A549 (cell line): ENCODE data around the gene MANEAL. TPM values are rescaled to one million over a fixed set of nuclear protein-coding genes. Genes with fewer than 3 reads are reported as not detected.

ENCODE experiments used
- ATAC-seq, 2 experiments: fragments of 200-7000 bp in 1 of 2; fragments of >200 bp in 1 of 2; cut with Nextera tagmentation in 1 of 2; cut with Tn5 transposase in 1 of 2; 3 replicates each; pipeline versions ENCODE4 v1.8.0 to v1.9.1; 2018 to 2020; ENCODE audit warnings: mild to moderate bottlenecking in 1 of 2, moderate library complexity in 1 of 2
- CTCF ChIA-PET: fragments of 300-600 bp; sonication (Branson Sonifier 250); formaldehyde crosslinking; extraction: SDS; loops from one replicate; lab custom pipeline; 2021; ENCODE audit warnings: antibody characterized with exemption, inconsistent platforms; lab: Yijun Ruan, JAX
- POLR2A ChIA-PET: fragments of 350-600 bp; formaldehyde crosslinking; extraction: SDS; loops from one replicate; lab custom pipeline; 2021; ENCODE audit warnings: antibody characterized with exemption, inconsistent platforms; lab: Yijun Ruan, JAX
- DNase-seq, 2 experiments: peaks; one replicate each; pipeline versions ENCODE4 v3.0.0 to v3.0.0-alpha.2; 2011 to 2016; ENCODE audit warnings: low read depth in 1 of 2, low spot score in 1 of 2
- FAIRE-seq: peaks from 2 replicates; lab custom pipeline; 2011; peaks lifted over from hg19 to GRCh38; lab: Jason Lieb, UNC
- H3K27ac ChIP-seq, 2 experiments: fragments of >200 bp; sonication (Bioruptor Twin); formaldehyde crosslinking; 3 replicates each; pipeline ENCODE4 v1.5.1; 2016 to 2017
- H3K4me1 ChIP-seq: fragments of >200 bp; sonication (Bioruptor Twin); formaldehyde crosslinking; 3 replicates; pipeline ENCODE4 v1.6.1; 2016
- H3K4me2 ChIP-seq: fragments of >200 bp; sonication (Bioruptor Twin); formaldehyde crosslinking; 3 replicates; pipeline ENCODE4 v1.6.1; 2016
- H3K4me3 ChIP-seq: fragments of >200 bp; sonication (Bioruptor Twin); formaldehyde crosslinking; 3 replicates; pipeline ENCODE4 v1.5.1; 2016
- H3K9me3 ChIP-seq: fragments of >200 bp; sonication (Bioruptor Twin); formaldehyde crosslinking; 3 replicates; pipeline ENCODE4 v1.6.1; 2016
- CHD2 ChIP-seq: fragments of 150-350 bp; IDR thresholded peaks from 2 replicates; pipeline ENCODE4 v1.6.1; 2014; ENCODE audit warnings: low read length; ENCODE audit not compliant: partially characterized antibody
- CHD4 ChIP-seq: fragments of 200-600 bp; sonication (generic); IDR thresholded peaks from 2 replicates; pipeline ENCODE4 v1.6.1; 2016; ENCODE audit warnings: antibody characterized with exemption, mild to moderate bottlenecking, borderline replicate concordance
- CTCF ChIP-seq: fragments of >200 bp; sonication (Bioruptor Twin); formaldehyde crosslinking; IDR thresholded peaks from 3 replicates; pipeline ENCODE4 v1.5.1; 2016
- HDAC2 ChIP-seq: fragments of 200-600 bp; sonication (generic); IDR thresholded peaks from 2 replicates; pipeline ENCODE4 v1.6.1; 2016
- JUNB ChIP-seq: fragments of >200 bp; sonication (Bioruptor Twin); formaldehyde crosslinking; IDR thresholded peaks from 2 replicates; pipeline ENCODE4 v1.6.1; 2016
- MAFK ChIP-seq: fragments of 450-650 bp; IDR thresholded peaks from 2 replicates; pipeline ENCODE4 v1.6.1; 2014; ENCODE audit not compliant: partially characterized antibody
- PHF8 ChIP-seq: fragments of 200-600 bp; sonication (generic); IDR thresholded peaks from 2 replicates; pipeline ENCODE4 v1.6.1; 2016; ENCODE audit warnings: low read depth, mild to moderate bottlenecking, antibody characterized with exemption, moderate library complexity, borderline replicate concordance
- POLR2A ChIP-seq: IDR thresholded peaks from 2 replicates; pipeline ENCODE4 v1.6.1; 2012; ENCODE audit warnings: mild to moderate bottlenecking, low read length
- RAD21 ChIP-seq, 2 experiments: fragments of >200 bp in 1 of 2; sonication (Bioruptor Twin) in 1 of 2; formaldehyde crosslinking in 1 of 2; IDR thresholded peaks in 1 of 2; conservative IDR thresholded peaks in 1 of 2; 2 replicates in 1 of 2; 3 replicates in 1 of 2; pipeline ENCODE4 v1.6.1; 2012 to 2018; ENCODE audit warnings: inconsistent platforms in 1 of 2
- REST ChIP-seq: fragments of 200-600 bp; sonication (generic); IDR thresholded peaks from 2 replicates; pipeline ENCODE4 v1.6.1; 2016; ENCODE audit warnings: antibody characterized with exemption, mild to moderate bottlenecking, moderate library complexity
- SREBF2 ChIP-seq: fragments of 450-650 bp; IDR thresholded peaks from 2 replicates; pipeline ENCODE4 v1.6.1; 2014; ENCODE audit warnings: mild to moderate bottlenecking, moderate library complexity
- WGBS: methylation state at CpG from one replicate; pipeline ENCODE4 v1.1.6; 2017; ENCODE audit errors: missing lambda C conversion rate; 5-methylcytosine and 5-hydroxymethylcytosine counted together
- polyA plus RNA-seq, 4 experiments: library from polyadenylated mRNA; depleted of rRNA in 3 of 4; stranded (reverse); fragments of >200 nt; fragmentation: RNase III in 1 of 4; extraction: RNeasy Plus Mini Kit Qiagen cat#74134 plus additional on column Dnase treatment in 1 of 4; gene quantifications; 2 replicates in 3 of 4; 3 replicates in 1 of 4; pipeline ENCODE4 v1.2.3, GENCODE V29; 2011 to 2017

The MANEAL gene
- polyA plus RNA-seq, 2 of the 4 experiments (the other 2 are of a cell fraction): 8.9 to 15.5 TPM

DNA sequence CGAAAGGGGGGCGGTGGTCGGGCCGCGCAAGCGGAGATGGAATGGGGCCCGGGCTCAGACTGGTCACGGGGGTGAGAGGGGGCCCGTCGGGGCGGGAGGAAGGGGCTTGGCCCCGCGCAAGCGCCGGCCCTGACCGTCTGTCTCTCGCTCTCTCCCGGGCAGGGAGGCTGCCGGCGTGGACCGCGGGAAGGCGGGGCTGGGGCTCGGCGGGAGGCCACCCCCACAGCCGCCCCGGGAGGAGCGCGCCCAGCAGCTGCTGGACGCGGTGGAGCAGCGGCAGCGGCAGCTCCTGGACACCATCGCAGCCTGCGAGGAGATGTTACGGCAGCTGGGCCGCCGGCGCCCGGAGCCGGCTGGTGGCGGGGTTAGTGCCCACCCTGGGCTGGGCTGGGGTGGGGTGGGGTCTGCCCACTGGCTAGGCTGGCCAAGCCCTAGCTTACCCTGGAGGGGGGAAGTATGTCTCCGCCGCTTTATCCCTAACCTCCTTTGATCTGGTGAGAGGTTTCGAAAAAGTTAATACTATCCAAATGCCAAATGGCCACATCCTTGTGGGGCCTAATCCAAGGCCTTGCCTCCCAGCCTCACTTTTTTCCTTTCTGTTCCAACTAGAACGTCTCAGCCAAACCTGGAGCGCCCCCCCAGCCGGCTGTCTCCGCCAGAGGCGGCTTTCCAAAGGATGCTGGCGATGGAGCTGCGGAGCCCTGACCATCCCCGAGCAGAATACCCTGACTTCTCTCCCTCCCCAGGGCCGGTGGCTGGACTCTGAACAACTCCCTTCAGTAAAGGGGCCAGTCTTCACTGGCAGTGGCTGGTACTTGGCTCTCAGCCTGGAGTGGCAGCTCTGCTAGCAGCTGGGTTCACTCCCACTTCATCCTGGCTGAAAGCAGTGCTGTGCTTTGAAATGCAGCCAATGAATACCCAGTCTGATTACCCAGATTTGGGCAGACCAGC lies 15.0 kb downstream of the MANEAL start:
- H3K4me3 ChIP-seq: peak overlapping the region; percentile 99
- FAIRE-seq (no peak), ATAC-seq (peak; percentile 89 to 90)
- TF ChIP-seq CHD2 (no peak), POLR2A (peak; percentile 25; the same call in 1 of the 2 replicates), PHF8 (peak; percentile 19)
- TF ChIP-seq, all 56 proteins: peak for 2
- Histone ChIP-seq H3K9me3 (no peaks in the 10 kb centered on the region), H3K27ac (peak overlapping the region; percentile 99 to 100), H3K4me2 (peak overlapping the region; percentile 83), H3K4me1 (peaks cover 32% of the 10 kb centered on the region; the same call in 2 of the 3 replicates)
- CTCF ChIA-PET: interaction anchor here (0.6 to 1.1 kb wide), 6 partner anchors 8 to 1577 kb away, joined by 3 to 5 read pairs (median 3); partner anchors contain the start of gene MTF1
- POLR2A ChIA-PET: interaction anchor here (0.7 to 1.8 kb wide), 5 partner anchors 9 to 119 kb away, joined by 3 to 14 read pairs (median 7); partner anchors contain the start of genes EPHA10 and MTF1
- DNase-seq: peak; percentile 70 to 75
- WGBS: 2% methylated on average over 11 of the region's 54 CpGs

- DNase-seq (no peak), ATAC-seq (no peak), FAIRE-seq (no peak)
- WGBS: 46% methylated on average over 2 of the region's 2 CpGs
- no peak overlapping the region for H3K4me3 ChIP-seq
- H3K27ac ChIP-seq: peak overlapping the region in 1 of 2 experiments; percentile 48; a peak in 1 of 6 replicates
- ChIA-PET POLR2A (no interaction called here), CTCF (no interaction called here)
- H3K4me2 ChIP-seq: peak overlapping the region; percentile 83
- peaks cover 32% of the 10 kb centered on the region; the same call in 2 of the 3 replicates for H3K4me1 ChIP-seq
- H3K9me3 ChIP-seq: no peaks in the 10 kb centered on the region
- no peak for TF ChIP-seq CHD4
- TF ChIP-seq JUNB: no peak
- TF ChIP-seq RAD21 (conservative IDR thresholded peaks at IDR 0.05 in 1 of 2, IDR thresholded peaks at IDR 0.05 in 1 of 2): no peak
- no peak for TF ChIP-seq SREBF2
- no peak for TF ChIP-seq HDAC2
Observed at GRCh38 chr1:37809942-37810341, 16.3 kb downstream of the MANEAL start.

- H3K9me3 ChIP-seq: no peaks in the 10 kb centered on the region
- no peak overlapping the region for H3K4me3 ChIP-seq
- 25% methylated on average over 7 of the region's 7 CpGs for WGBS
- H3K4me2 ChIP-seq: no peak overlapping the region; the same call in 2 of the 3 replicates
- TF ChIP-seq CTCF (peak; percentile 61), MAFK (peak; percentile 92), REST (no peak), RAD21 (conservative IDR thresholded peaks at IDR 0.05 in 1 of 2, IDR thresholded peaks at IDR 0.05 in 1 of 2) (peak in 1 of 2 experiments; percentile 45; a peak in 3 of 5 replicates)
- TF ChIP-seq, all 56 proteins: peak for 3
- DNase-seq (peak; percentile 48 to 85), FAIRE-seq (no peak), ATAC-seq (peak; percentile 8 to 59; a peak in 3 of 6 replicates)
- ChIA-PET CTCF (no interaction called here), POLR2A (no interaction called here)
- peaks cover 32% of the 10 kb centered on the region; the same call in 2 of the 3 replicates for H3K4me1 ChIP-seq
- peak overlapping the region; percentile 36 to 48; a peak in 2 of 6 replicates for H3K27ac ChIP-seq
Observed at GRCh38 chr1:37811027-37811655, 17.5 kb downstream of the MANEAL start.
